OCI-LY1 (cell line): ENCODE results near the gene SHANK3.
"Not testable (repeated sequence)": the region's sequence is repeated elsewhere in the genome, so short reads cannot be mapped to it uniquely, and the experiment has no call there.

ENCODE experiments used
- H2AFZ ChIP-seq: fragments of 200-600 bp; sonication (generic), shearing (Covaris generic); 2 replicates; pipeline ENCODE4 v1.6.0; 2014; ENCODE audit warnings: antibody characterized with exemption, mild to moderate bottlenecking, low read length
- H3F3A ChIP-seq: fragments of 200-600 bp; sonication (generic), shearing (Covaris generic); 2 replicates; pipeline ENCODE4 v1.6.0; 2014; ENCODE audit warnings: mild to moderate bottlenecking, antibody characterized with exemption, low read length, moderate library complexity; ENCODE audit not compliant: insufficient read depth
- H3K27ac ChIP-seq: fragments of 200-600 bp; sonication (generic); 2 replicates; pipeline ENCODE4 v1.5.1; 2014; ENCODE audit warnings: low read length, mixed run types, mild to moderate bottlenecking, low read depth; ENCODE audit not compliant: poor library complexity, severe bottlenecking
- H3K27me3 ChIP-seq: fragments of 200-600 bp; sonication (generic); 2 replicates; pipeline ENCODE4 v1.6.0; 2014; ENCODE audit warnings: antibody characterized with exemption, mild to moderate bottlenecking, low read length, moderate library complexity; ENCODE audit not compliant: insufficient read depth
- H3K36me3 ChIP-seq: fragments of 200-600 bp; sonication (generic); 2 replicates; pipeline ENCODE4 v1.6.1; 2014; ENCODE audit warnings: mild to moderate bottlenecking, antibody characterized with exemption, low read length, moderate library complexity, mixed read lengths; ENCODE audit not compliant: insufficient read depth
- H3K4me1 ChIP-seq: fragments of 200-600 bp; sonication (generic); 2 replicates; pipeline ENCODE4 v1.5.1; 2014; ENCODE audit warnings: mild to moderate bottlenecking, low read length, moderate library complexity; ENCODE audit not compliant: insufficient read depth, severe bottlenecking
- H3K4me2 ChIP-seq: fragments of 200-600 bp; sonication (generic), shearing (Covaris generic); 2 replicates; pipeline ENCODE4 v1.6.1; 2014; ENCODE audit warnings: low read length
- H3K4me3 ChIP-seq: fragments of 200-600 bp; sonication (generic); 2 replicates; pipeline ENCODE4 v1.5.1; 2014; ENCODE audit warnings: low read length, low read depth, mild to moderate bottlenecking, mixed read lengths; ENCODE audit not compliant: poor library complexity, severe bottlenecking
- H3K79me2 ChIP-seq: fragments of 200-600 bp; shearing (Covaris generic); 2 replicates; pipeline ENCODE4 v1.6.1; 2016; ENCODE audit warnings: mixed run types, low read length, mixed read lengths; ENCODE audit not compliant: insufficient read depth
- H3K9ac ChIP-seq: fragments of 200-600 bp; sonication (generic), shearing (Covaris generic); 2 replicates; pipeline ENCODE4 v1.6.1; 2014; ENCODE audit warnings: mild to moderate bottlenecking, low read length, mixed read lengths
- H3K9me2 ChIP-seq: fragments of 200-600 bp; sonication (generic), shearing (Covaris generic); 2 replicates; pipeline ENCODE4 v1.6.1; 2014; ENCODE audit warnings: low read depth, mild to moderate bottlenecking, low read length, mixed read lengths
- H3K9me3 ChIP-seq: fragments of 200-600 bp; shearing (Covaris generic); 2 replicates; pipeline ENCODE4 v1.6.1; 2014; ENCODE audit warnings: low read length, mixed read lengths
- H4K20me1 ChIP-seq: fragments of 200-600 bp; sonication (generic), shearing (Covaris generic); 2 replicates; pipeline ENCODE4 v1.6.0; 2016; ENCODE audit warnings: mild to moderate bottlenecking, low read length; ENCODE audit not compliant: insufficient read depth
- CTCF ChIP-seq: fragments of 200-600 bp; sonication (generic), shearing (Covaris generic); IDR thresholded peaks from 2 replicates; pipeline ENCODE4 v1.5.1; 2017; ENCODE audit warnings: mild to moderate bottlenecking, antibody characterized with exemption, low read length, moderate library complexity, mixed read lengths
- EZH2 ChIP-seq: fragments of 200-600 bp; sonication (generic), shearing (Covaris generic); IDR thresholded peaks from 2 replicates; pipeline ENCODE4 v1.8.0; 2017; ENCODE audit warnings: borderline replicate concordance, mixed run types, mild to moderate bottlenecking, antibody characterized with exemption, low read length, moderate library complexity, mixed read lengths

SHANK3 gene

GRCh38 chr22:50633086-50633485 is 39.5 kb upstream of the SHANK3 start:
- Histone ChIP-seq H3K9ac (no peak overlapping the region), H3K4me3 (no peak overlapping the region), H3K79me2 (no peaks in the 10 kb centered on the region), H3F3A (no peaks in the 10 kb centered on the region), H3K27me3 (no peaks in the 10 kb centered on the region; the same call in 1 of the 2 replicates), H3K9me3 (0 out of 2 replicates have a peak, but pooled peaks cover 4% of the 10 kb centered on the region), H3K9me2 (no peaks in the 10 kb centered on the region), H2AFZ (no peak overlapping the region), H3K4me2 (no peak overlapping the region), H3K36me3 (no peaks in the 10 kb centered on the region; the same call in 1 of the 2 replicates), H4K20me1 (no peaks in the 10 kb centered on the region), H3K4me1 (peaks cover 7% of the 10 kb centered on the region), H3K27ac (no peak overlapping the region)
- TF ChIP-seq EZH2 (no peak), CTCF (no peak)

DNA sequence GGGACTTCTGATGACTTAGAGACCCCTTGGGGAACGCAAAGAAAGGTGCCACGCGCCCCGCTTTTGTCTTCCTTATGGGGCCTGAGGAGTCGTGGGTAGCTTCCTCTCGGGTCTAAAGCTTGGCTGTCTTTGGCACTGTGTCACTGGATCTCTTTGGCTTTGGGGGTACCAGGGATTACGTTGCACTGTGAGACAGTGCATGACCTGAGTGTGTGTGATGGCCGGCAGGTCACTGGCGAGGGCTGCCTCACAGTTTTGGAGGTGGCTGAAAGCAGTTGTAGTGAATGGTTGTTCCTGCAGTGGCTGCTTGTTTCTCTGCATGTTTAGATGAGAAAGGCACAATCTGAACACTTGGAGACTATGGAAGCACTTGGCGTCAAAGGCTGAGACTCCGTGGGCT is 38.9 kb upstream of the SHANK3 start:
- H3K9ac ChIP-seq = no peak overlapping the region
- no peaks in the 10 kb centered on the region; the same call in 1 of the 2 replicates for H3K27me3 ChIP-seq
- TF ChIP-seq EZH2 (no peak), CTCF (no peak)
- H4K20me1 ChIP-seq = no peaks in the 10 kb centered on the region
- H3K79me2 ChIP-seq = no peaks in the 10 kb centered on the region
- no peak overlapping the region for H2AFZ ChIP-seq
- 0 out of 2 replicates have a peak, but pooled peaks cover 4% of the 10 kb centered on the region for H3K9me3 ChIP-seq
- H3F3A ChIP-seq = no peaks in the 10 kb centered on the region
- peaks cover 3% of the 10 kb centered on the region for H3K4me1 ChIP-seq
- H3K36me3 ChIP-seq = no peaks in the 10 kb centered on the region; the same call in 1 of the 2 replicates
- H3K4me3 ChIP-seq = no peak overlapping the region
- H3K27ac ChIP-seq = no peak overlapping the region
- H3K4me2 ChIP-seq = no peak overlapping the region
- H3K9me2 ChIP-seq = no peaks in the 10 kb centered on the region

GRCh38 chr22:50635591-50635990 is 37.0 kb upstream of the SHANK3 start:
- H3K36me3 ChIP-seq = no peaks in the 10 kb centered on the region; the same call in 1 of the 2 replicates
- H3K4me2 ChIP-seq = no peak overlapping the region
- H2AFZ ChIP-seq = no peak overlapping the region
- H3K27me3 ChIP-seq = no peaks in the 10 kb centered on the region; the same call in 1 of the 2 replicates
- H3K27ac ChIP-seq = no peak overlapping the region
- H3K9me3 ChIP-seq = 0 out of 2 replicates have a peak, but pooled peaks cover 4% of the 10 kb centered on the region
- H3K4me1 ChIP-seq = no peaks in the 10 kb centered on the region
- TF ChIP-seq CTCF (no peak), EZH2 (no peak)
- no peak overlapping the region for H3K4me3 ChIP-seq
- no peaks in the 10 kb centered on the region for H3F3A ChIP-seq
- no peaks in the 10 kb centered on the region for H3K79me2 ChIP-seq
- H3K9ac ChIP-seq = no peak overlapping the region
- no peaks in the 10 kb centered on the region for H3K9me2 ChIP-seq
- H4K20me1 ChIP-seq = no peaks in the 10 kb centered on the region

GRCh38 chr22:50640296-50640695 is 32.3 kb upstream of the SHANK3 start:
- not testable (repeated sequence) for H3K9ac ChIP-seq, H3K36me3 ChIP-seq, H3K9me3 ChIP-seq, H3K27me3 ChIP-seq, H3K4me2 ChIP-seq, H3K79me2 ChIP-seq, H3K9me2 ChIP-seq, H3F3A ChIP-seq, H3K27ac ChIP-seq, H2AFZ ChIP-seq, H3K4me3 ChIP-seq, H4K20me1 ChIP-seq, H3K4me1 ChIP-seq
